ENCODE results near the gene EPS8.
A peak's percentile ranks its signal among the peaks of the same experiment; 100 is the strongest.
"Not testable (repeated sequence)": the region's sequence is repeated elsewhere in the genome, so short reads cannot be mapped to it uniquely, and the experiment has no call there.

EPS8 gene

DNA sequence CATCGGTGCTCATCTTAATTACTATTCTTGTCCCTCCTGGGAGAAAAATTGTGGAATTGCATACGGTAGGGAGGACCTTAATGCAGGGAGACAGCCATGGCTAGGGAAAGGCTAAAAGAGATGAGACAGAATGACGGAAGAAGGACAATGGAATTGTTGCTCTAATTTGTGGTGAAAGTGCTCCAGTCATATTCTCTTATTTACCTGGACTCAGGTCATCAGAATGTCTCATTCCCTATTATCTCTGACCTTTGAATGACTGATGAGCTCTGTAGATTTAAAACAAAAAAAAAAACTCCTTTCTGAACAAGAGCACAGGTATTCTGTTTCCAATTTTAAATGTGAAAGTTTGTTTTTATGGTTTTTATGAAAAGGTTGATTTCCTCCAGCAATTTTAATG is 8.6 kb upstream of the EPS8 start:
- no peak for DNase-seq (ENCODE audit: low spot score)

- DNase-seq (ENCODE audit: low spot score): no peak
Observed at GRCh38 chr12:15796493-15797141, 7.4 kb upstream of the EPS8 start.

DNA sequence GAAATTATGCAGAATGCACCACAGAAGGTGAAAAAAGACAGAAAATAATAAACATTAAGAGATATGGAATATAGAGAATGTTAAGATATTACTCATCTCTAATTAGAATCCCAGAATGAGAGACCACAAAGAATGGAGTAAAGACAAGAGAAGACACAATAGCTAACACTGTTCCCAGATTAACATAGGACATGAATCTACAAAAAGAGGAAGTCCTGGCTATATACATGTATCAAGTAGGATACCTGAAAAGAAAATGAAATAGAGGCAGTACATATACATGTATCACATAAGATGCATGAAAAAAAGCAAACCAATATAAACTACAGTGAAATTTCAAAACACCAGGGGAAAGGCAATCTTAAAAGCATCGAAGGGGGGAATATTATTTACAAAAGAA is 5.6 kb upstream of the EPS8 start:
- no peak for DNase-seq (ENCODE audit: low spot score)

- no peak for DNase-seq (ENCODE audit: low spot score)
Observed at GRCh38 chr12:15794196-15794595, 5.0 kb upstream of the EPS8 start.

DNA sequence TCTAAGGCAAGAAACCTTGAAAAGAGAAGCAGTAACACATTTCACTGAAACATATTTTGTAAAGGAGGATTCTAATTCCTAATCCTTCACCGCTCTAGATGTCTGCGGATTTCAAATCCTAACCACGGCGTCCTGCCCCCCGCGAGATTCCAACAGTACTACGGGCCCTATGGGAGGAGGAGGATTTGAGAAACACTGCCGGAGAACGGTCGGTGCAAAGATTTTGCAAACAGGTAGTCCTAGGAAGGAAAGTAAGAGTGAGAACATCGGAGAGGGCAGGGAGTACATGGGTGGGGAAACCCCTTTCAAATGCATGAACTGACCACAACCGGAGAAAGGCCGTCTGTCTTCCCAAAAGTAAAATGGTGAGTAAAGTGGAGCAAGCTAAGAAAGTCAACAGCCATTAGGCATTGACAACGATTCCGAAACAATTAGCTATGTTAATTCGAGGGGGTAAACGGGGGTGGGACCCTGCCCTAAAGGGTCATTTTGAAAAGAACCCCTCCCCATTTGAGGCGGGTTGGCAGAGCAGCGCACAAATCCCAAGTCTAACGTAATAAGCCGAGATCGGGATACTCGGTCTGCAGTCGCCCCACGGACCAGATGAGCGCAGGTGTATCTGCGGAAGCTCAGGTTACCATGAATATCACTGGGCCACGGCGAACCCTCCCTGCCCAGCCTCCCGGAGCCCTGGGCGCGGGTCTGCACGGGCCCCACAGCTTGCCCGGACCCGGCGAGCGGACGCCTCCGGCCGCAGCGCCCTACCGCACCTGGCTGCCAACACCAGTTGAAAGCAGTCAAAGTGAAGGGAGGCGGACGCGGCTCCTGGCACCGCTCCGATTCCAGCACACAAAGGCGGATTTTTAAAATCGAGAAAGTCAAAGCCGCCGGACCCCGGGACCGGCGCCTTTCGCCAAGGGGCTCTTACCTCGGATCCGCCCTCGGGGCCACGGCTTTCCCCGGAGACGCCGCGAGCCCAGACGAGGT is 662 bp downstream of the EPS8 start:
- DNase-seq (ENCODE audit: low spot score): peak; percentile 65

- DNase-seq (ENCODE audit: low spot score): no peak
Observed at GRCh38 chr12:15787778-15788177, 1.4 kb downstream of the EPS8 start.

DNA sequence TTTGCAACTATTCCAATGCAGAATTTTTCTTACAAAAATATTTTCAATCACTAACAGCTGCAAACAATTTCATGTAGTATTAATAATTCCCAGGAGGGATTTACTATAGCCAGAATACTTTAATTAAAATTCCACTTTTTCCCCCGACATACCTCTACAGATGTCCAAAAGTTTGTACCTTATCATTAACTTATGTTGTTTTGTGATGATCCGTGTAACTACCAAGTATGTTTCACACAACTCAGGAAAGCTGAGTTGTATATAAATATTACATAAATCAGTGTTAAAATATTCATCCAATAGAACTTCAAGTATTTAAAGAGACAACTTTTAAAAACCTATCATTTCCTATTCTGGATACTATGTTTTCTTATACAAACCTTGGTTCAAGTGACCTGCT is 2.4 kb downstream of the EPS8 start:
- DNase-seq (ENCODE audit: low spot score): no peak

DNA sequence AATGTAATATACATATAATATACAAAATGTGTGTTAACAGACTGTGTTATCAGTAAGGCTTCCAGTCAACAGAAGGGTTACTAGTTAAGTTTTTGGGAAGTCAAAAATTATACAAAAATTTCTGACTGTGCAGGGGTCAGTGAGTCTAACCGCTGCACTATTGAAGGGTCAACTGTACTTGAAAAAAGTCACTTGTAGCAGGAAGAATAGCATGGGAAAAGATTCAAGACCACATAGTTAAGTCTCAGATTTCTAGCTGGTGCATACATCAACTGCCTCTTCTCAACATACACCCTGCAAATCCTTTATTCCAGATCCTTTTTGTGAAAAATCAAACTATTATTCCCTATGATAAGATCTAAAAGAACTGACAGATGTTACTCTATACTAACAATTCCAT is 5.9 kb downstream of the EPS8 start:
- DNase-seq (ENCODE audit: low spot score): no peak

DNA sequence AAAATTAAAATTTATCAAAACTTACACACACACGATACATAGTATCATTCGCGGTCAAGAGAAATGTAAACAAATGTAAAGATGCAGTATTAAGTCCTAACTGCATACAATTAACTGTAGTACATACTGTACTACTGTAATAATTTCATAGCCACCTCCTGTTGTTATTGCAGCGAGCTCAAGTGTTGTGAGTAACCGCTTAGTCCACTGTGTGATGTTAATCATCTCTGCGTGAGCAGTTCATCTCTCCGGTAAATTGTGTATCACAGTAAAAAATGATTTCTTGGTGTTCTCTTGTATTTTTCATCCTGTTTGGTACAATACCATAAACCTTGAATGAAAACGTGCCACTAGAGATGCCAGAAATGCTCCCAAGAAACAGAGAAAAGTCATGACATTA is 6.5 kb downstream of the EPS8 start:
- no peak for DNase-seq (ENCODE audit: low spot score)

DNA sequence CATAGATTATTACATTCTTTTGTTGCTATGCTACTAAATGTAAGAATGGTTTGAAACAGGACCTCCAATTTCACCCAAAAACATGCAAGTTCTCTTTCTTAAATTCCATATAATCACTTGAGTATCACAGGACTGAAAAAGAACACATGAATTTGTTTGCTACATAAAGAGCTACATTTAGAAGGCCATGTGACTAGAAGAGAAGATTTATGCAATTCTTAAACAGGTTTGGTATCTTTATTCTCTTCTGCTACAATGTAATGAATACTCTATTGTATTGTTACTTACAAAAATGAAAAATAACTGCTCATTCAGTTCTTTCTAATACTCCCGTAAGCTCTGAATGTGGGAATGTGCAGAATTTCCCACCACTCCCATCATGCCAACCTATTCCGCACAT is 9.3 kb downstream of the EPS8 start:
- DNase-seq (ENCODE audit: low spot score): no peak

DNA sequence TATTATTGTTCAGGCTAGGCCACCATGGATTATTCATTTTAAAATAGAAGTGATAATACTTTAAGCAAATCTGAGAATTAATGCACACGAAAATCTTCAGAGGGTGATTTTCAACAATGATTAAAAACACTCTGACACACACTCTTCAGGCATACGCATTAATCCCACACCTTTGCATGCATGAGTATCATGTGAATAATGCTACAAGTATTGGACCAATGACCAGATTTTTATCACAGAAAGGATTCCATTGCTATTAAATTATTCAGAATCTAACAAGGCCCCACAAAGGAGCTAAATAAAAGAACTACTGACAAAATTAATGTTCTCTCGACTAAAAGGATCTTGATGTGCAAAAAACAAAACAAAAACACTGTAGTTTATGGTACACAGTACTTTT is 11.1 kb downstream of the EPS8 start:
- no peak for DNase-seq (ENCODE audit: low spot score)

DNA sequence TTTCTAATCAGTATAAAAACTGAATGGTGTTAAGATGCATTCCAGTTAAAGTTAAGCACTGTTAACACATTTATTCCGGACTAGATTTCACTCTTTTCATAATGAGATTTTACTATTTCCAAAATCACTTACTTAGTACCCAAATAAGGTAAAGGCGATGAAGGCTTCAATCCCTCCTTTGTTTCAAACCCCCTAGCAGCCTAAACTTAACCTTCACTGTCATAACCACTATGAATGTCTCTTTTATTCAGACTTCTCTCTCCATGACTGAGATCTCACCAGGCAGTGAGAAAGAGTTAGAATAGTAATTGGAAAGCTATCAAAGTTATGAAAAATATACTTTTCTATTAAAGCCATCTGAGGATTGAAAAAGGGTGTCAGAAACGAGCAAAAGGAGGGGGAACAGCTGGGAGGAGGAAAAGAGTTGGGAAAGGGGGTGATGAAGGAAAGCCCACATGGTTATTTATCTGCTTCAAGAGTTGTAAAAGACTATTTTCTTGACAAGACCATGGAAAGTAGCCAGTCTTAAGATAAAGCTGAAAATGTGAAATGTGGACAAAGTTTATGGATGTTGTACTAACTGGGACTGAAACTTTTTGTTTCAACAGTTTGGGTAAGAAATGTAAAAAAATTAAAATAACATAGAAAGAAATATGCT is 11.7 kb downstream of the EPS8 start:
- no peak for DNase-seq (ENCODE audit: low spot score)

DNA sequence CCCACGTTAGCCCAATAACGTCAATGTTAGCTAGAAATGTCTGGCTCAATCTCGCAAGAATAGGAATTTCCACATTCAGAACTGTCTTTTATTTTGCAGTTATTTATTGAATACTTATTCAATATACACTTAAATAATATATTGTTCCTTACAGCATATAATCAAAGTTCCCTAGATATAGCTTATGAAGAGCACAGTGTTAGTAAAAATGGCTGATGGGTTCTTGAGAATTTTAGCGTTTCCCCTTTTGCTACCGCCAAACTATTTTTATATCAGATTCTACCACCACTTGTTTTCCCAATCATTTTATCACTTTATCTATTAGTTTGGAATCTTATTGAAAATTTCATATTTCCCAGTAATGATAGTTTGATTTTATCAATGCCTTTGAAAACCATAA is 12.7 kb downstream of the EPS8 start:
- no peak for DNase-seq (ENCODE audit: low spot score)

GRCh38 chr12:15774819-15775218 is 14.4 kb downstream of the EPS8 start:
- DNase-seq (ENCODE audit: low spot score): no peak

GRCh38 chr12:15772405-15773018 is 16.7 kb downstream of the EPS8 start:
- DNase-seq (ENCODE audit: low spot score): no peak

GRCh38 chr12:15770581-15770980 is 18.6 kb downstream of the EPS8 start:
- DNase-seq (ENCODE audit: low spot score): no peak

DNA sequence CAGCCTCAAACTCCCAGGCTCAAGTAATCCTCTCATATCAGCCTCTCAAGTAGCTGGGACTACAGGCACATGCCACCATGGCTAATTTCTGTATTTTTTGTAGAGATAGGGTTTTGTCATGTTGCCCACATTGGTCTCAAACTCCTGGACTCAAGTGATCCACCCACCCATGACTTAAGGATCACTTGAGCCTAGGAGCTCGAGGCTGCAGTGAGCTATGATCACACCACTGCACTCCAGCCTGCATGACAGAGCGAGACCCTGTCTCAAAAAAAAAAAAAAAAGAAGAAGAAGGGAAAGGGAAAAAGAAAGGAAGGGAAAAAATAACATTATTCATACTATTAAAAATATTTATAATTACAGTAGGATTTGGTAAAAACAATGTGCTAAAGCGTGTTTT is 19.2 kb downstream of the EPS8 start:
- DNase-seq (ENCODE audit: low spot score): no peak

DNA sequence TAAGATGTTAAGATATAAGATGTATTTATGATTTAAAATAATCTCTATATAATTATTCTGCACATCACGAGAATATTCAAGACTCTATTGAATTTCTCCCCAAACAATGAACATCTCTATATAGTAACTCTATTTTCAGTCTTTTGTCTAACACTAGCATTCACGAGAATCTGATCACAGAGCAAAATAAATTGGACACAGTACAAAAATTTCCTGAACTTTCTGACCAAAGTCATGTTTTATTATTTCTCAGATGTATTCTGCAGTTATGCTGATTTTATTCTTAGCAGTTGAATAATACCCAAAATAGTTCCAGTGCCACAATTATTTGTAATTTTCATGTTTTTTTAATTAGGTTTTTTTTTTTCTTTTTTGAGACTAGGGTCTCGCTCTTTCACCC is 19.6 kb downstream of the EPS8 start:
- DNase-seq (ENCODE audit: low spot score): no peak

GRCh38 chr12:15767301-15767700 is 21.9 kb downstream of the EPS8 start:
- no peak for DNase-seq (ENCODE audit: low spot score)

DNA sequence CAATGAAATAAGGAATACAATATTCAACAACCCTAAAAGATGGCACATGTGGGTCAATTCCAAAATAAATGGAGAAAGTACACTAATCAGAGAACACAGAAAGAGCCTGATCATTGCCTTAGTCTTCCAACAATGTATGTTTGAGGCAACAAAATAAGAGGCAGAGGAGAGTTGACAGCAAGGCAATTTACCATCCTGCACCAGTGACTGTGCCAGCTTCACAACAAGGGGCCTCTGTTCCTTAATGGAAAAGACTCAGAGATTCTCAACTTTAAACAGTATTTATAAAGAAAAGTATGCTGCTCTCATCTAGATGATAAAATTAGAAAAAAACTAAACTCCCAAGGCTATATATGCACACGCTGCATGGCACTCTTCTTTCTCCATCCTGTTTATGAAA is 25.9 kb downstream of the EPS8 start:
- no peak for DNase-seq (ENCODE audit: low spot score)

- DNase-seq (ENCODE audit: low spot score): not testable (repeated sequence)
Observed at GRCh38 chr12:15762162-15762561, 27.0 kb downstream of the EPS8 start.

DNA sequence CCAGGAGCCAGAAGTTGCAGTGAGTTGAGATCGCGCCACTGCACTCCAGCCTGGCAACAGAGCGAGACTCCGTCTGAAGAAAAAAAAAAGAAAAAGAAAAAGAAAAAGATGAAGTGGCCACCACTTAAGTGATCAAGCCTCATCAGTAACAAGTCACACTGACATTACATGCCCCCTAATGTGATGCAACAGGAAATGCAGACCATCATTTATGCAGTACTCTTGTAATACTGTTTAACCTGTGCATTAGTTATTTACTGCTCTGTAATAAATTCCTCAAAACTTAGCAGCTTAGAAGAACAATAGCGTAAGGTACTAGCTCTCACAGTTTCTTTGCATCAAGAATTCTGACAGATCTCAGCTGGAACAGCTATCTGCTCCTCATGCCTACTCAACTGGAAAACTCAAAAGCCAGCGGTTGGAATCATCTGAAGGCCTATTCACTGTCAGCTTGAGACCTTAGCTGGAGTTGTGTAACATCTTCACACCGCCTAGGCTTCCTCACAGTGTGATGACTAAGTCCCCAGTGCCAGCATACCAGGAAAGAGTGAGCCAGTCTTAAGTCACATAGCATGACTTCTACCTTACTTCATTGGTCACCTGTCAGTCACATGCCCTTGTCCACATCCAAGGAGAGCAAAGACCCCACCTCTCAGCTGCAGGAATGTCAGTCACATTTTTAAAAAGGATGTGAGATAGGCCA is 31.5 kb downstream of the EPS8 start:
- no peak for DNase-seq (ENCODE audit: low spot score)
